GM12801 (cell line): ENCODE data around the gene GALNT7.

Experiments used
- TF ChIP-seq, protein P1 (sequence below): IDR thresholded peaks from one replicate; pipeline ENCODE4 v1.5.1; 2011; ENCODE audit warnings: control low read depth; ENCODE audit not compliant: insufficient read length; ENCODE audit errors: extremely low read depth

GALNT7 gene

DNA sequence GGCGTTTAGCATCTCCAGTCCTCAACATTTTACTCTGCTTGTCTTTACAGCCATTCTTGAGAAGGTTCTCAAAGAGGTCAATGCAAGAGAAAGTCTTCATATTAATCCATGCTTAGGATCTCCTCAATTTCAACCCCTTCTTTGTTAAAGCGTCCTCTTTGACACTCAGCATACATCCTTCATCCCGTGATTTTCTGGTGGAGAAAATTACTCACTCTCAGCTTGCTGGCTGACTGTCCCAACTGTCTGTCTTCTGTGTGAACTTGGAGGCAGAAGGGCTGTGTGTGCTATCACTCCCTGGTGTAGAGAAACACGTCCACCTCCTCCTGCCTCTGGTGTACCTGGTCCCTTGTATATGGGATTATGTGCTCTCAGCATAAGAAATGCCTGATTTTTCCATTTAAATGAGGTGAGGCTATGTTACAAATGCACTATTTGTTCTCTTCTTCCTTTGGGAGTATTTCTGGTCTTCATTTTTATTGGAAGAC, 57.8 kb downstream of the GALNT7 start:
- TF ChIP-seq, protein P1, sequence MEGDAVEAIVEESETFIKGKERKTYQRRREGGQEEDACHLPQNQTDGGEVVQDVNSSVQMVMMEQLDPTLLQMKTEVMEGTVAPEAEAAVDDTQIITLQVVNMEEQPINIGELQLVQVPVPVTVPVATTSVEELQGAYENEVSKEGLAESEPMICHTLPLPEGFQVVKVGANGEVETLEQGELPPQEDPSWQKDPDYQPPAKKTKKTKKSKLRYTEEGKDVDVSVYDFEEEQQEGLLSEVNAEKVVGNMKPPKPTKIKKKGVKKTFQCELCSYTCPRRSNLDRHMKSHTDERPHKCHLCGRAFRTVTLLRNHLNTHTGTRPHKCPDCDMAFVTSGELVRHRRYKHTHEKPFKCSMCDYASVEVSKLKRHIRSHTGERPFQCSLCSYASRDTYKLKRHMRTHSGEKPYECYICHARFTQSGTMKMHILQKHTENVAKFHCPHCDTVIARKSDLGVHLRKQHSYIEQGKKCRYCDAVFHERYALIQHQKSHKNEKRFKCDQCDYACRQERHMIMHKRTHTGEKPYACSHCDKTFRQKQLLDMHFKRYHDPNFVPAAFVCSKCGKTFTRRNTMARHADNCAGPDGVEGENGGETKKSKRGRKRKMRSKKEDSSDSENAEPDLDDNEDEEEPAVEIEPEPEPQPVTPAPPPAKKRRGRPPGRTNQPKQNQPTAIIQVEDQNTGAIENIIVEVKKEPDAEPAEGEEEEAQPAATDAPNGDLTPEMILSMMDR: no peak

GRCh38 chr4:173227756-173228155, 59.1 kb downstream of the GALNT7 start:
- TF ChIP-seq, protein P1: no peak

DNA sequence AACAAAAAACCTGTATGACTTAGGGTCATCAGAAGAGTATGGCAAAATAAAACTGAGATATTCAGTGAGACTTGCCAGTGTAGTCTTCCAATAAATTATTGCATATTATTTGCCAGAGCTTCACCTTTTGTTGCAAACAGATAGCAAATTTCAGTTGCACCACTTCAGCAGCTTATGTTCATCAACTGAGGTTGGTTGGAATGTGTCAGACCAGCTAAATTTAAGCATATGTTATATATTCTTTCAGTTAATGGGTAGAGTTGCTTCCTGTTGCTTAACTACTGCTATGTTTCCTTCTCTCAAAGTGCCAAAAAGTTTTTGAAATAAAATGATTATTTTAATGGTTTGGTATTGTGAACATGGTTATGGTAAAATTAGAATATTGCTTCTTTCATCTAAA, 61.5 kb downstream of the GALNT7 start:
- TF ChIP-seq, protein P1: no peak

- TF ChIP-seq, protein P1: no peak
Observed at GRCh38 chr4:173231916-173232315, 63.3 kb downstream of the GALNT7 start.

- TF ChIP-seq, protein P1: no peak
Observed at GRCh38 chr4:173233857-173234256, 65.2 kb downstream of the GALNT7 start.

DNA sequence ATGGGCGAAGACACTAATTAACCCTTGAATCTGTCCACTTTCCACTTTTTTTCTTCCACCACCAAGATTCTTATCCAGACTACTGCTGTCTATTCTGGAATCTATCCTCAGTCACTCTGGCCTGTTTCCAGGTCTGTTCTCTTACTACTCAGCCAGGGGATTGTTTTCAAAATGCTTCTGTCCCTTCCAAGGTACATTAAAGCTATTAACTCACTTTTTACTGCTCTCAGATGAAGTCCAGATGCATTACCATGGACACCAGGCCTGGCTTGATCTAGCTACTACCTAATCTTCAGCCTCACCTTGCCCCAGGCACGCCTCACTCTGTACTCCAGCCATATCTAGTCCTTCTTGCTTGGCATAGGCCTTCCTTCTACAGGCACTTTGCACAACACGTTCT, 66.4 kb downstream of the GALNT7 start:
- TF ChIP-seq, protein P1: no peak

- TF ChIP-seq, protein P1: no peak
Observed at GRCh38 chr4:173236301-173236700, 67.7 kb downstream of the GALNT7 start.

DNA sequence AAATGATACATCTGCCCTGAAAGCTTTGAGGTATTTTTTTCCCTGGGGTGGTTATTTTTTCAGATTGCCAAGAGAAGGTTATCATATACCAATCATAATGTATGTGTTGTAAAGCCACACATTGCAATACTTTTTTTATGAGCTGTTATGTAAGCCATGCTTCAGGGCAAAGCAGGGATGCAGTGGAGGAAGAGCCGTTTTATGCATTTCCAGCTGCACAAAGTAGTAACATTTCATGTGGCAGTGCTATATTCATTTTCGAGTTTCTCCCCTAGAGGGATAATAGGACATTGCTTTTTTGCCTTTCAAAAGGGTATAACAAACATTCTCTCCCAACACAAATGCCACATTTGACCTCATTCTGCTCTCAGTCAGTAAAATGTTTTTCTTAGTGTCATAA, 68.5 kb downstream of the GALNT7 start:
- TF ChIP-seq, protein P1: no peak
